GM10266 (cell line): Measurements from ENCODE around the gene PLB1.
A peak's percentile ranks its signal among the peaks of the same experiment; 100 is the strongest.

Experiments used
- DNase-seq: peaks from one replicate; pipeline ENCODE4 v3.0.0; 2012; ENCODE audit errors: extremely low spot score
- CTCF ChIP-seq: IDR thresholded peaks from 2 replicates; pipeline ENCODE4 v1.5.1; 2012; ENCODE audit warnings: mild to moderate bottlenecking, low read depth; ENCODE audit not compliant: control insufficient read depth, insufficient read depth; ENCODE audit errors: missing control alignments

Gene PLB1

GRCh38 chr2:28624793-28625701 lies 129.2 kb downstream of the PLB1 start:
- DNase-seq = peak; percentile 51

GRCh38 chr2:28626376-28626775 lies 130.5 kb downstream of the PLB1 start:
- TF ChIP-seq CTCF = no peak
- DNase-seq = no peak

More at GRCh38 chr2:28624793-28625701, 129.2 kb downstream of the PLB1 start:
- no peak for TF ChIP-seq CTCF

- no peak for DNase-seq
- no peak for TF ChIP-seq CTCF
Observed at GRCh38 chr2:28626891-28627421, 131.1 kb downstream of the PLB1 start.

- no peak for DNase-seq
- TF ChIP-seq CTCF = no peak
Observed at GRCh38 chr2:28627722-28628480, 132.0 kb downstream of the PLB1 start.

GRCh38 chr2:28628506-28628905 lies 132.6 kb downstream of the PLB1 start:
- TF ChIP-seq CTCF = no peak
- no peak for DNase-seq

GRCh38 chr2:28628987-28629386 lies 133.1 kb downstream of the PLB1 start:
- TF ChIP-seq CTCF = no peak
- DNase-seq = no peak
